H9 (cell line): ENCODE results near the gene TTC23. TPM values are rescaled to one million over a fixed set of nuclear protein-coding genes. Genes with fewer than 3 reads are reported as not detected.

Experiments used
- DNase-seq: peaks from one replicate; pipeline ENCODE4 v3.0.0-alpha.2; 2017
- H2AFZ ChIP-seq: one replicate; pipeline ENCODE4 v1.6.1; 2013; ENCODE audit warnings: mild to moderate bottlenecking, low read length, control low read depth, moderate library complexity
- H2AK5ac ChIP-seq: 2 replicates; pipeline ENCODE4 v1.6.1; 2013; ENCODE audit warnings: low read length, control low read depth, mixed read lengths; ENCODE audit not compliant: insufficient read length
- H2BK120ac ChIP-seq: one replicate; pipeline ENCODE4 v1.6.1; 2013; ENCODE audit warnings: low read depth, mild to moderate bottlenecking, low read length, control low read depth, inconsistent platforms; ENCODE audit not compliant: poor library complexity, severe bottlenecking
- H2BK12ac ChIP-seq: 2 replicates; pipeline ENCODE4 v1.6.1; 2013; ENCODE audit warnings: low read length, control low read depth, mixed read lengths, low read depth; ENCODE audit not compliant: insufficient read length
- H2BK15ac ChIP-seq: 2 replicates; pipeline ENCODE4 v1.6.1; 2013; ENCODE audit warnings: low read depth, low read length, control low read depth
- H2BK20ac ChIP-seq: one replicate; pipeline ENCODE4 v1.6.1; 2013; ENCODE audit warnings: low read depth, mild to moderate bottlenecking, low read length, control low read depth, inconsistent platforms; ENCODE audit not compliant: poor library complexity, severe bottlenecking
- H2BK5ac ChIP-seq: 2 replicates; pipeline ENCODE4 v1.6.1; 2013; ENCODE audit warnings: low read length, control low read depth, mixed read lengths; ENCODE audit not compliant: insufficient read length
- H3K14ac ChIP-seq: 2 replicates; pipeline ENCODE4 v1.6.1; 2013; ENCODE audit warnings: low read length, control low read depth; ENCODE audit not compliant: insufficient read depth
- H3K18ac ChIP-seq: 2 replicates; pipeline ENCODE4 v1.6.1; 2013; ENCODE audit warnings: low read depth, mild to moderate bottlenecking, mixed read lengths, low read length, control low read depth; ENCODE audit not compliant: insufficient read length
- H3K23ac ChIP-seq: 2 replicates; pipeline ENCODE4 v1.6.1; 2013; ENCODE audit warnings: low read length, control low read depth, mixed read lengths, low read depth; ENCODE audit not compliant: insufficient read length
- H3K23me2 ChIP-seq: 2 replicates; pipeline ENCODE4 v1.6.1; 2013; ENCODE audit warnings: low read depth, mild to moderate bottlenecking, mixed read lengths, low read length, control low read depth; ENCODE audit not compliant: insufficient read length, poor library complexity, severe bottlenecking
- H3K27ac ChIP-seq: 2 replicates; pipeline ENCODE4 v1.5.1; 2013; ENCODE audit warnings: low read length, control low read depth, mixed read lengths, low read depth; ENCODE audit not compliant: insufficient read length
- H3K27me3 ChIP-seq: 2 replicates; pipeline ENCODE4 v1.6.1; 2013; ENCODE audit warnings: low read length, control low read depth, inconsistent platforms; ENCODE audit not compliant: insufficient read depth
- H3K4ac ChIP-seq: 2 replicates; pipeline ENCODE4 v1.6.1; 2013; ENCODE audit warnings: low read depth, mild to moderate bottlenecking, control low read depth, inconsistent platforms, low read length, moderate library complexity
- H3K4me1 ChIP-seq: 2 replicates; pipeline ENCODE4 v1.6.1; 2013; ENCODE audit warnings: low read length, control low read depth, inconsistent platforms; ENCODE audit not compliant: insufficient read depth
- H3K4me2 ChIP-seq: 2 replicates; pipeline ENCODE4 v1.6.1; 2013; ENCODE audit warnings: low read length, control low read depth, mixed read lengths; ENCODE audit not compliant: insufficient read length, insufficient read depth
- H3K56ac ChIP-seq: 2 replicates; pipeline ENCODE4 v1.6.1; 2013; ENCODE audit warnings: low read depth, mild to moderate bottlenecking, mixed read lengths, low read length, control low read depth; ENCODE audit not compliant: insufficient read length
- H3K79me1 ChIP-seq: 2 replicates; pipeline ENCODE4 v1.6.1; 2013; ENCODE audit warnings: low read depth, mild to moderate bottlenecking, moderate library complexity, low read length, control low read depth, inconsistent platforms; ENCODE audit not compliant: insufficient read depth, poor library complexity, severe bottlenecking
- H3K79me2 ChIP-seq: 2 replicates; pipeline ENCODE4 v1.6.1; 2013; ENCODE audit warnings: low read length, control low read depth, inconsistent platforms; ENCODE audit not compliant: insufficient read depth
- H3K9ac ChIP-seq: 2 replicates; pipeline ENCODE4 v1.6.1; 2013; ENCODE audit warnings: low read length, control low read depth, mixed read lengths; ENCODE audit not compliant: insufficient read length; ENCODE audit errors: extremely low read depth
- H3K9me3 ChIP-seq: one replicate; pipeline ENCODE4 v1.6.1; 2013; ENCODE audit warnings: low read depth, low read length, inconsistent platforms; ENCODE audit not compliant: control insufficient read depth
- H3T11ph ChIP-seq: one replicate; pipeline ENCODE4 v1.6.1; 2013; ENCODE audit warnings: mild to moderate bottlenecking, low read length, control low read depth, inconsistent platforms
- H4K20me1 ChIP-seq: one replicate; pipeline ENCODE4 v1.6.1; 2013; ENCODE audit not compliant: control insufficient read depth, insufficient read length, insufficient read depth
- H4K5ac ChIP-seq: 2 replicates; pipeline ENCODE4 v1.6.1; 2013; ENCODE audit warnings: low read depth, mild to moderate bottlenecking, mixed read lengths, low read length, control low read depth; ENCODE audit not compliant: insufficient read length
- H4K8ac ChIP-seq: replicated peaks from 2 replicates; pipeline ENCODE4 v1.6.1; 2013; ENCODE audit warnings: low read length, control low read depth, mixed read lengths, low read depth; ENCODE audit not compliant: insufficient read length
- H4K91ac ChIP-seq: 2 replicates; pipeline ENCODE4 v1.6.1; 2013; ENCODE audit warnings: low read depth, mild to moderate bottlenecking, moderate library complexity, mixed read lengths, low read length, control low read depth; ENCODE audit not compliant: insufficient read length
- H3K27ac Mint-ChIP-seq, 3 experiments: 2 replicates in 2 of 3; 3 replicates in 1 of 3; pipeline ENCODE4 v1.8.0; 2020 to 2021; ENCODE audit warnings: mixed read lengths in 3 of 3, mild to moderate bottlenecking in 1 of 3, moderate library complexity in 1 of 3
- H3K27me3 Mint-ChIP-seq: 2 replicates; pipeline ENCODE4 v1.8.0; 2021; ENCODE audit warnings: low read depth, mild to moderate bottlenecking, moderate library complexity, mixed read lengths
- H3K36me3 Mint-ChIP-seq, 3 experiments: 2 replicates in 2 of 3; 3 replicates in 1 of 3; pipeline ENCODE4 v1.8.0; 2020 to 2021; ENCODE audit warnings: low read depth in 3 of 3, mixed read lengths in 3 of 3; ENCODE audit not compliant: insufficient read depth in 1 of 3
- H3K4me1 Mint-ChIP-seq, 2 experiments: 2 replicates each; pipeline ENCODE4 v1.8.0; 2020; ENCODE audit warnings: mixed read lengths in 2 of 2
- H3K4me3 Mint-ChIP-seq, 2 experiments: 2 replicates in 1 of 2; 3 replicates in 1 of 2; pipeline ENCODE4 v1.8.0; 2020 to 2021; ENCODE audit warnings: mild to moderate bottlenecking in 2 of 2, mixed read lengths in 2 of 2, moderate library complexity in 1 of 2
- H3K9me3 Mint-ChIP-seq, 2 experiments: 2 replicates in 1 of 2; 3 replicates in 1 of 2; pipeline ENCODE4 v1.8.0; 2020; ENCODE audit warnings: mild to moderate bottlenecking in 2 of 2, mixed read lengths in 2 of 2, moderate library complexity in 1 of 2
- WGBS: extraction: QIAGEN DNeasy Blood & Tissue Kit; methylation state at CpG from one replicate; pipeline ENCODE4 v1.1.7; 2013; ENCODE audit warnings: missing lambda C conversion rate, low lambda C conversion rate, mixed read lengths; ENCODE audit not compliant: insufficient read length; ENCODE audit errors: extremely low coverage; 5-methylcytosine and 5-hydroxymethylcytosine counted together
- total RNA-seq: library from RNA; stranded (reverse); gene quantifications from 2 replicates; pipeline ENCODE4 v1.2.1, GENCODE V29; 2021
- TF ChIP-seq, protein P1 (sequence below): fragments of 200-600 bp; sonication (generic); conservative IDR thresholded peaks from 3 replicates; pipeline ENCODE4 v1.8.0; 2021; ENCODE audit warnings: antibody characterized with exemption, mild to moderate bottlenecking

Gene TTC23
- total RNA-seq, 1 experiment from 2014 or later = 14.3 TPM

DNA sequence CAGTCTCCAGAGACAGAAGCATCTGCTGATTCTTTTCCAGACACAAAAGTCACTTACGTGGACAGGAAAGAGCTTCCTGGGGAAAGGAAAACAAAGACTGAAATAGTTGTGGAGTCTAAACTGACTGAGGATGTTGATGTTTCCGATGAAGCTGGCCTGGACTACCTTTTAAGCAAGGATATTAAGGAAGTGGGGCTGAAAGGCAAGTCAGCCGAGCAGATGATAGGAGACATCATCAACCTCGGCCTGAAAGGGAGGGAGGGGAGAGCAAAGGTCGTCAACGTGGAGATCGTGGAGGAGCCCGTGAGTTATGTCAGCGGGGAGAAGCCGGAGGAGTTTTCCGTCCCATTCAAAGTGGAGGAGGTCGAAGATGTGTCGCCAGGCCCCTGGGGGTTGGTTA lies 119.1 kb downstream of the TTC23 start:
- H3T11ph ChIP-seq = no peak overlapping the region
- no peaks in the 10 kb centered on the region; the same call in 1 of the 2 replicates for H3K27me3 Mint-ChIP-seq
- H3K9me3 ChIP-seq = no peaks in the 10 kb centered on the region
- no peak overlapping the region for H2AFZ ChIP-seq
- H2BK5ac ChIP-seq = no peak overlapping the region
- TF ChIP-seq, protein P1, sequence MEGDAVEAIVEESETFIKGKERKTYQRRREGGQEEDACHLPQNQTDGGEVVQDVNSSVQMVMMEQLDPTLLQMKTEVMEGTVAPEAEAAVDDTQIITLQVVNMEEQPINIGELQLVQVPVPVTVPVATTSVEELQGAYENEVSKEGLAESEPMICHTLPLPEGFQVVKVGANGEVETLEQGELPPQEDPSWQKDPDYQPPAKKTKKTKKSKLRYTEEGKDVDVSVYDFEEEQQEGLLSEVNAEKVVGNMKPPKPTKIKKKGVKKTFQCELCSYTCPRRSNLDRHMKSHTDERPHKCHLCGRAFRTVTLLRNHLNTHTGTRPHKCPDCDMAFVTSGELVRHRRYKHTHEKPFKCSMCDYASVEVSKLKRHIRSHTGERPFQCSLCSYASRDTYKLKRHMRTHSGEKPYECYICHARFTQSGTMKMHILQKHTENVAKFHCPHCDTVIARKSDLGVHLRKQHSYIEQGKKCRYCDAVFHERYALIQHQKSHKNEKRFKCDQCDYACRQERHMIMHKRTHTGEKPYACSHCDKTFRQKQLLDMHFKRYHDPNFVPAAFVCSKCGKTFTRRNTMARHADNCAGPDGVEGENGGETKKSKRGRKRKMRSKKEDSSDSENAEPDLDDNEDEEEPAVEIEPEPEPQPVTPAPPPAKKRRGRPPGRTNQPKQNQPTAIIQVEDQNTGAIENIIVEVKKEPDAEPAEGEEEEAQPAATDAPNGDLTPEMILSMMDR = no peak
- H3K14ac ChIP-seq = no peak overlapping the region
- H2BK15ac ChIP-seq = no peak overlapping the region
- H3K4me1 ChIP-seq = no peaks in the 10 kb centered on the region
- H3K4ac ChIP-seq = no peak overlapping the region
- no peaks in the 10 kb centered on the region for H3K9me3 Mint-ChIP-seq
- H2BK20ac ChIP-seq = no peak overlapping the region
- no peaks in the 10 kb centered on the region for H4K20me1 ChIP-seq
- H3K9ac ChIP-seq = no peak overlapping the region
- no peaks in the 10 kb centered on the region for H3K23me2 ChIP-seq
- H3K79me1 ChIP-seq = no peaks in the 10 kb centered on the region
- no peak overlapping the region for H2AK5ac ChIP-seq
- no peak for DNase-seq
- H4K5ac ChIP-seq = no peak overlapping the region
- no peak overlapping the region for H3K56ac ChIP-seq
- no peak overlapping the region for H4K91ac ChIP-seq
- WGBS = no CpG with 5 or more reads among the region's 13 CpGs
- no peak overlapping the region for H3K4me3 Mint-ChIP-seq
- 0 out of 4 replicates have a peak, but pooled peaks cover 0 to 3% of the 10 kb centered on the region in 2 experiments for H3K4me1 Mint-ChIP-seq
- no peak overlapping the region for H3K18ac ChIP-seq
- H3K4me2 ChIP-seq = no peak overlapping the region
- no peak overlapping the region for H4K8ac ChIP-seq
- H3K23ac ChIP-seq = no peak overlapping the region
- no peaks in the 10 kb centered on the region for H3K27me3 ChIP-seq
- H3K27ac ChIP-seq = no peak overlapping the region
- peaks cover 0 to 10% (median 4%) of the 10 kb centered on the region in 3 experiments; a peak in 4 of 7 replicates for H3K36me3 Mint-ChIP-seq
- no peak overlapping the region for H2BK120ac ChIP-seq
- no peak overlapping the region for H2BK12ac ChIP-seq
- no peaks in the 10 kb centered on the region for H3K79me2 ChIP-seq
- H3K27ac Mint-ChIP-seq = no peak overlapping the region; a peak in 1 of 7 replicates
